ENCODE data around the gene ADARB2. TPM values are rescaled to one million over a fixed set of nuclear protein-coding genes. Genes with fewer than 3 reads are reported as not detected.

ADARB2 gene
- total RNA-seq, 1 donor from 2014 or later: 1.8 TPM

DNA sequence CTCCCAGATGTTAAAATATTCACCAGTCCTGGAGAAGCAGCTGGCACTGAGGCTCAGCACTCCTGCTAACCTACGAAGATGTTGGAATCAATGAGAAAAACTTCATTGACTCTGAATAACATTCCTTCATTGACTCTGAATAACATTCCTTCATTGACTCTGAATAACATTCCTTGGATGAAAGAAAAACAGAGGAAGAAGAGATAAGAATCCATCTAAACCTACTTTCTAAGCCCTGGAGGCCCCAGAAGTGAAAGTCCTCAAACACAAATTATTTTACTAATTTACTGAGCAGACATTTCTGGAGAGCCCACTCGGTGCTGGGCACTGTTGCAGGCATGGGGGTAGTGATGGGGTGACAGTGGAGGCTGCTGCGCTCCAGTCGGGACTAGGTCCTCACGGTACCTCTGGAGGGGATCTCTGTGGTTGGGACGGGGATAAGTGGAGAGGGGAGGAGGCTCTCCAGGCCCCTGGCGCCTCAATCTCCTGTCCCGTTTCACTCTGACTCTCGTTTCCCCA lies 427.0 kb downstream of the ADARB2 start:
- TF ChIP-seq, protein P1, sequence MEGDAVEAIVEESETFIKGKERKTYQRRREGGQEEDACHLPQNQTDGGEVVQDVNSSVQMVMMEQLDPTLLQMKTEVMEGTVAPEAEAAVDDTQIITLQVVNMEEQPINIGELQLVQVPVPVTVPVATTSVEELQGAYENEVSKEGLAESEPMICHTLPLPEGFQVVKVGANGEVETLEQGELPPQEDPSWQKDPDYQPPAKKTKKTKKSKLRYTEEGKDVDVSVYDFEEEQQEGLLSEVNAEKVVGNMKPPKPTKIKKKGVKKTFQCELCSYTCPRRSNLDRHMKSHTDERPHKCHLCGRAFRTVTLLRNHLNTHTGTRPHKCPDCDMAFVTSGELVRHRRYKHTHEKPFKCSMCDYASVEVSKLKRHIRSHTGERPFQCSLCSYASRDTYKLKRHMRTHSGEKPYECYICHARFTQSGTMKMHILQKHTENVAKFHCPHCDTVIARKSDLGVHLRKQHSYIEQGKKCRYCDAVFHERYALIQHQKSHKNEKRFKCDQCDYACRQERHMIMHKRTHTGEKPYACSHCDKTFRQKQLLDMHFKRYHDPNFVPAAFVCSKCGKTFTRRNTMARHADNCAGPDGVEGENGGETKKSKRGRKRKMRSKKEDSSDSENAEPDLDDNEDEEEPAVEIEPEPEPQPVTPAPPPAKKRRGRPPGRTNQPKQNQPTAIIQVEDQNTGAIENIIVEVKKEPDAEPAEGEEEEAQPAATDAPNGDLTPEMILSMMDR (conservative IDR thresholded peaks at IDR 0.05): no peak
- H3K36me3 Mint-ChIP-seq (ENCODE audit: low read depth): peaks cover 3% of the 10 kb centered on the region
- H3K27ac Mint-ChIP-seq (ENCODE audit: unreplicated experiment): peak overlapping the region; percentile 43
- peaks cover 3% of the 10 kb centered on the region for H3K9me3 Mint-ChIP-seq
- no peak overlapping the region for H3K4me3 Mint-ChIP-seq
- no peak for DNase-seq (ENCODE audit: low read depth, low spot score)
- peaks cover 11% of the 10 kb centered on the region for H3K4me1 Mint-ChIP-seq
- H3K27me3 Mint-ChIP-seq (ENCODE audit: low read depth): no peaks in the 10 kb centered on the region

DNA sequence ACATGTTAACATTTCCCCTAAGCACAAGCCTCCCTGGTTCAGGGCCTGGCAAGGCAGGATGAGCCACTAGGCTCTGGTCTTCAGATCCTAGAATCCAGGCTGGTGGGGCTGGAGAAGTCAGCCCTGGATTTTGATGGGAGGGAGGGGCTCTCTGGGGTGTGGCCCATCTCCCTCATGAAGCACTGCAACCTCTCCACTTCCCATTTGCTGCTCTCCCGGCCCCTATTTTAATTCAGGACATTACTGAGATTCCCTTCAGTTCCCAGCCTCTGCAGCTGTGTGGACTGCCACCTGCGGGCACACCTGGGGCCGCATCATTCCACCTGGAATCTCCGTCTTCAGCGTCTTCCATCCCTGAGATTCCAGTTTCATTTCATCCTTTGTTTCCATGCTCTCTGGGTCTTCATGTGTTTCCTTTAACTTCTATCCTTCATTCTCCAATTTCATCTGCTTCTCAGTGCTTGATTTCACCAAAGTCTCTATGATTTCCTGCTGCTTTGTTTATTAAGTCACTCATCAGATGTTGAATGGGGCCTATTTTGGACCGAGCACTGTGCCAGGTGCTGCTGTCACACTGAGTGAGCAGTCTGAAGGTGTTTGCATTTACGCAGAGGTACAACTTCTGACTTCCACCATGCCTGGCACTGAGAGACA lies 427.6 kb downstream of the ADARB2 start:
- Mint-ChIP-seq H3K36me3 (ENCODE audit: low read depth) (peaks cover 3% of the 10 kb centered on the region), H3K4me3 (no peak overlapping the region)
- no peak for DNase-seq (ENCODE audit: low read depth, low spot score)

GRCh38 chr10:1308962-1309616 lies 428.2 kb downstream of the ADARB2 start:
- TF ChIP-seq, protein P1 (conservative IDR thresholded peaks at IDR 0.05): no peak
- Mint-ChIP-seq H3K9me3 (peaks cover 3% of the 10 kb centered on the region), H3K27ac (ENCODE audit: unreplicated experiment) (no peak overlapping the region), H3K4me3 (no peak overlapping the region), H3K4me1 (peaks cover 11% of the 10 kb centered on the region), H3K36me3 (ENCODE audit: low read depth) (peaks cover 3% of the 10 kb centered on the region), H3K27me3 (ENCODE audit: low read depth) (no peaks in the 10 kb centered on the region)
- DNase-seq (ENCODE audit: low read depth, low spot score): no peak

More for the DNA sequence above, 427.6 kb downstream of the ADARB2 start:
- no peaks in the 10 kb centered on the region for H3K27me3 Mint-ChIP-seq (ENCODE audit: low read depth)
- H3K27ac Mint-ChIP-seq (ENCODE audit: unreplicated experiment): peak overlapping the region; percentile 4
- H3K9me3 Mint-ChIP-seq: peaks cover 3% of the 10 kb centered on the region
- peaks cover 11% of the 10 kb centered on the region for H3K4me1 Mint-ChIP-seq
- TF ChIP-seq, protein P1 (conservative IDR thresholded peaks at IDR 0.05): no peak

DNA sequence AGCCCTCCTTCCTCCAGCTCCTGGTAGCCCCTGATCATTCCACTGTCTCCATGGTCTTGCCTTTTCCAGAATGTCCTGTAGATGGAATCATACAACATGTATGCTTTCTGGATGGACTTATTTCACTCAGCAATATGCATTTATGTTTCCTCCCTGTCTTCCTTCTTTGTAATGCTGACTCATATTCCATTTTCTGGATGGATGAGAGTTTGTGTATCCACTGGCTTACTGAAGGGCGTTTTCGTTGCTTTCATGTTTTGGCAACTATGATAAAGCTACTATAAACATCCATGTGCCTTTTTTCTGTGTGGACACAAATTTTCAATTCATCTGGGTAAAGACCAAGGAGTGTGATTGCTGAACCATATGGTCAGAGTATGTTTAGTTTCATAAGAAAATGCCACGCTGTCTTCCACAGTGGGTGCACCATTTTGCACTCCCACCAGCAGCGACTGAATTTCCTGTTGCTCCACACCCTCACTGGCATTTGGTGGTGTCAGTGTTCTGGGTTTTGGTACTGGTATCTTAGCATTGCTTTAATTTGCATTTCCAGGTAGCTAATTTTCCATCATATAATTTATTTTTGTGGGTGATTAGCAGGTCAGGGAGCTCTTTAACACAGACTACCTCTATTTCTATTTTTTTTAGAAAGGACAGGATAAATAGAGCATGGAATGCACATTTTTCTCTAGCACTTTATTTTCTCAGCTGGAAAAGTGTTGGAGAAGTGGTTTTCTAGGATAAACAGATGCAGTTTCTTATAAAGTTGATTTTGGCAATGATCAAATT lies 429.0 kb downstream of the ADARB2 start:
- peaks cover 3% of the 10 kb centered on the region for H3K36me3 Mint-ChIP-seq (ENCODE audit: low read depth)
- no peak for DNase-seq (ENCODE audit: low read depth, low spot score)
- H3K9me3 Mint-ChIP-seq: peaks cover 3% of the 10 kb centered on the region
- no peak overlapping the region for H3K27ac Mint-ChIP-seq (ENCODE audit: unreplicated experiment)
- H3K4me3 Mint-ChIP-seq: no peak overlapping the region
- peaks cover 11% of the 10 kb centered on the region for H3K4me1 Mint-ChIP-seq
- TF ChIP-seq, protein P1 (conservative IDR thresholded peaks at IDR 0.05): no peak
- H3K27me3 Mint-ChIP-seq (ENCODE audit: low read depth): no peaks in the 10 kb centered on the region

DNA sequence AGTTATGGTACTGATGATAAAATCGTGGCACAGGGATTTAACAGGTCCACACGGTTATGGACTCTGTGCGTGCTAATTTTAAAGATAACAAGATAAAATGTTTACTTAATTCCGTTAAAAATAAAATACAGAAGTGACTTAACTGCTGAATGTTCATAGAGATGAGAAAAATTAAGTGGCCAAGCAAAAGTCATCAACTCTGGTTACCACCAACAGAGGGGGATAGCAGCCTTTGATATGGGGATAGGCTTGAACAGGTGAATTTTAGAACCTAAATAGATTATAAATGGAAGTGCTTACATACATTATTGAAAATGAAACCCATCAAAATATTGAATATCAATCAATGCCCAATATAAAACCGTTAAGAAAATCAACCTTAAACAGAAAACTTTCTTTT lies 436.2 kb downstream of the ADARB2 start:
- no peak overlapping the region for H3K4me3 Mint-ChIP-seq
- peaks cover 3% of the 10 kb centered on the region for H3K27me3 Mint-ChIP-seq (ENCODE audit: low read depth)
- peaks cover 2% of the 10 kb centered on the region for H3K36me3 Mint-ChIP-seq (ENCODE audit: low read depth)
- H3K9me3 Mint-ChIP-seq: peaks cover 3% of the 10 kb centered on the region
- no peak for DNase-seq (ENCODE audit: low read depth, low spot score)
- H3K27ac Mint-ChIP-seq (ENCODE audit: unreplicated experiment): no peak overlapping the region
- TF ChIP-seq, protein P1 (conservative IDR thresholded peaks at IDR 0.05): no peak
- H3K4me1 Mint-ChIP-seq: peaks cover 8% of the 10 kb centered on the region
